K562 (cell line): ENCODE data around the gene IMPA2. TPM values are rescaled to one million over a fixed set of nuclear protein-coding genes. Genes with fewer than 3 reads are reported as not detected.

Source experiments
- ATAC-seq: fragments of 200-7000 bp; cut with Tn5 transposase; 3 replicates; pipeline ENCODE4 v1.9.1; 2020; ENCODE audit warnings: moderate library complexity
- BruUV-seq: library from RNA; stranded (reverse); fragments of 400-500 nt; replicated peaks from 2 replicates; lab custom pipeline; 2021; lab: Mats Ljungman, UMichigan
- CTCF ChIA-PET: fragments of 300-600 bp; formaldehyde crosslinking; extraction: SDS; loops from one replicate; lab custom pipeline; 2021; ENCODE audit warnings: low intra/inter-chr PET ratio; lab: Yijun Ruan, JAX
- POLR2A ChIA-PET: fragments of 300-600, 350-650 bp; sonication (Branson Sonifier 250); formaldehyde crosslinking; extraction: SDS; loops from one replicate; lab custom pipeline; 2021; ENCODE audit warnings: antibody characterized with exemption, inconsistent platforms; lab: Yijun Ruan, JAX
- DNase-seq, 4 experiments: peaks; one replicate each; pipeline versions ENCODE4 v3.0.0 to v3.0.0-alpha.2; 2011 to 2018; ENCODE audit warnings: low spot score in 3 of 4, mixed read lengths in 3 of 4; ENCODE audit errors: extremely low read depth in 1 of 4
- FAIRE-seq: peaks from 2 replicates; lab custom pipeline; 2011; peaks lifted over from hg19 to GRCh38; lab: Jason Lieb, UNC
- H2AFZ ChIP-seq: 2 replicates; pipeline ENCODE4 v1.6.0; 2011; ENCODE audit warnings: low read depth, low read length, control low read depth, inconsistent platforms
- H3K27ac ChIP-seq: fragments of 200-600 bp; 3 replicates; pipeline ENCODE4 v1.8.0; 2011; ENCODE audit warnings: low read depth, mild to moderate bottlenecking, control low read depth, inconsistent platforms, low read length, moderate library complexity, mixed read lengths; ENCODE audit errors: extremely low read depth
- H3K27me3 ChIP-seq, 2 experiments: fragments of 300-600 bp in 1 of 2; 2 replicates in 1 of 2; 3 replicates in 1 of 2; pipeline versions ENCODE4 v1.6.0 to v1.8.0; 2011; ENCODE audit warnings: inconsistent platforms in 2 of 2, low read length in 2 of 2, mild to moderate bottlenecking in 1 of 2, mixed read lengths in 1 of 2, moderate library complexity in 1 of 2; ENCODE audit not compliant: control insufficient read depth in 2 of 2, insufficient read depth in 2 of 2
- H3K36me3 ChIP-seq: fragments of 300-600 bp; 3 replicates; pipeline ENCODE4 v1.8.0; 2011; ENCODE audit warnings: mild to moderate bottlenecking, low read length, inconsistent platforms; ENCODE audit not compliant: control insufficient read depth, insufficient read depth
- H3K4me1 ChIP-seq, 2 experiments: fragments of 200-600 bp in 1 of 2; replicated peaks in 1 of 2; 2 replicates in 1 of 2; 3 replicates in 1 of 2; pipeline versions ENCODE4 v1.5.1 to v1.8.0; 2011; ENCODE audit warnings: inconsistent platforms in 2 of 2, low read length in 2 of 2, mild to moderate bottlenecking in 1 of 2, mixed read lengths in 1 of 2, moderate library complexity in 1 of 2; ENCODE audit not compliant: control insufficient read depth in 2 of 2, insufficient read depth in 2 of 2
- H3K4me2 ChIP-seq: 2 replicates; pipeline ENCODE4 v1.6.1; 2011; ENCODE audit warnings: low read length, control low read depth, inconsistent platforms, mixed read lengths; ENCODE audit not compliant: insufficient read depth
- H3K4me3 ChIP-seq: fragments of 200-600 bp; sonication (generic), shearing (Covaris generic); 2 replicates; pipeline ENCODE4 v1.5.1; 2016; ENCODE audit warnings: control low read depth, inconsistent platforms
- H3K79me2 ChIP-seq: fragments of 200-600 bp; 3 replicates; pipeline ENCODE4 v1.8.0; 2011; ENCODE audit warnings: low read length, inconsistent platforms; ENCODE audit not compliant: control insufficient read depth, insufficient read depth
- H3K9ac ChIP-seq, 2 experiments: 2 replicates each; pipeline versions ENCODE4 v1.6.0 to v1.6.1; 2011; ENCODE audit warnings: low read depth in 2 of 2, low read length in 2 of 2, control low read depth in 1 of 2, inconsistent platforms in 1 of 2, mild to moderate bottlenecking in 1 of 2, mixed read lengths in 1 of 2; ENCODE audit not compliant: insufficient read depth in 1 of 2
- H3K9me1 ChIP-seq: one replicate; pipeline ENCODE4 v1.6.0; 2011; ENCODE audit warnings: inconsistent platforms, mild to moderate bottlenecking, low read length, moderate library complexity; ENCODE audit not compliant: control insufficient read depth, insufficient read depth
- H3K9me3 ChIP-seq: replicated peaks from 2 replicates; pipeline ENCODE4 v1.5.1; 2011; ENCODE audit warnings: low read depth, low read length, inconsistent platforms; ENCODE audit not compliant: control insufficient read depth, insufficient read depth
- H4K20me1 ChIP-seq: replicated peaks from 2 replicates; pipeline ENCODE4 v1.6.1; 2011; ENCODE audit warnings: low read length, inconsistent platforms, mixed read lengths; ENCODE audit not compliant: control insufficient read depth, insufficient read depth
- CTCF ChIP-seq, 3 experiments: IDR thresholded peaks in 2 of 3; conservative IDR thresholded peaks in 1 of 3; 2 replicates each; pipeline ENCODE4 v1.5.1; 2011 to 2012; ENCODE audit warnings: low read length in 3 of 3, mild to moderate bottlenecking in 3 of 3, control low read depth in 2 of 3, improper control_type of control experiment in 1 of 3, inconsistent platforms in 1 of 3, low read depth in 1 of 3, mixed read lengths in 1 of 3, moderate library complexity in 1 of 3; ENCODE audit not compliant: insufficient read depth in 2 of 3
- FIP1L1 ChIP-seq: fragments of 200-400 bp; formaldehyde crosslinking; IDR thresholded peaks from 2 replicates; pipeline ENCODE4 v1.6.1; 2018; ENCODE audit warnings: mild to moderate bottlenecking, low read depth, low read length; ENCODE audit not compliant: poor library complexity, severe bottlenecking
- RAD21 ChIP-seq, 2 experiments: fragments of 250-450 bp in 1 of 2; fragments of 450-650 bp in 1 of 2; sonication (Bioruptor Pico) in 1 of 2; formaldehyde crosslinking in 1 of 2; IDR thresholded peaks in 1 of 2; conservative IDR thresholded peaks in 1 of 2; 2 replicates each; pipeline versions ENCODE4 v1.4.0 to v1.8.0; 2020 to 2022; ENCODE audit warnings: mild to moderate bottlenecking in 2 of 2, moderate library complexity in 1 of 2
- WGBS: fragments of 100-300 bp; shearing (Covaris generic); methylation state at CpG from one replicate; pipeline ENCODE4 v1.1.6; 2016; ENCODE audit warnings: low coverage, mixed read lengths; ENCODE audit not compliant: insufficient coverage; ENCODE audit errors: missing lambda C conversion rate; 5-methylcytosine and 5-hydroxymethylcytosine counted together
- in situ Hi-C: fragments of 300-500 bp; cut with MboI; formaldehyde crosslinking; loops from 4 replicates; pipeline ENCODE4 v1.15.0; 2018; ENCODE audit warnings: inconsistent platforms, mixed read lengths
- intact Hi-C: fragments of 100-400 bp; cut with micrococcal nuclease; formaldehyde crosslinking; loops from 2 replicates; pipeline ENCODE4 v1.14.2; 2022
- polyA plus RNA-seq, 8 experiments: library from polyadenylated mRNA; depleted of rRNA in 4 of 8; stranded (reverse) in 5 of 8; unstranded in 3 of 8; fragments of >200 nt; fragmentation: Nextera tagmentation in 2 of 8; fragmentation: Illumina TruSeq in 1 of 8; extraction: Ambion mirVana in 2 of 8; extraction: Trizol in 1 of 8; gene quantifications; 2 replicates each; pipeline versions ENCODE4 v1.2.1 to v1.2.3, GENCODE V29; 2011 to 2014; ENCODE audit warnings: inconsistent platforms in 1 of 8, missing spikeins in 1 of 8
- total RNA-seq, 7 experiments: library from RNA; depleted of rRNA in 6 of 7; stranded (reverse); fragments of >200 nt in 6 of 7; fragmentation: Illumina TruSeq in 2 of 7; extraction: Trizol in 2 of 7; gene quantifications; 2 replicates each; pipeline versions ENCODE4 v1.2.1 to v1.2.3, GENCODE V29; 2011 to 2021; ENCODE audit warnings: low replicate concordance in 1 of 7

Gene IMPA2
- total and polyA plus RNA-seq, 9 of the 15 experiments (the other 6 are each of a cell fraction or from before 2014, with no cell fraction given) = 0.62 to 11.3 (median 5.7) TPM

GRCh38 chr18:12010187-12010802 lies 29.0 kb downstream of the IMPA2 start:
- DNase-seq = no peak
- TF ChIP-seq CTCF (IDR thresholded peaks at IDR 0.05 in 2 of 3, conservative IDR thresholded peaks at IDR 0.05 in 1 of 3; ENCODE audit: insufficient read depth in 2 of 3, low read depth in 1 of 3, low read length in 3 of 3) (peak in 2 of 3 experiments; percentile 3 to 29; a peak in 2 of 6 replicates), RAD21 (CRISPR knock-in tag; conservative IDR thresholded peaks at IDR 0.05 in 1 of 2, IDR thresholded peaks at IDR 0.05 in 1 of 2) (0 out of 4 replicates have a peak, but pooled peaks of 1 of the 2 experiments have one; percentile 6), FIP1L1 (no peak)
- ATAC-seq = peak; percentile 29; the same call in 1 of the 3 replicates
- H3K9ac ChIP-seq = no peak overlapping the region
- H3K4me1 ChIP-seq = no peaks in the 10 kb centered on the region; a peak in 1 of 5 replicates
- no peaks in the 10 kb centered on the region for H3K36me3 ChIP-seq
- no peaks in the 10 kb centered on the region for H3K9me1 ChIP-seq
- ChIA-PET POLR2A (interaction anchor here (1.5 kb wide), 1 partner anchor 30 kb away, joined by 6 read pairs; no protein-coding TSS in a partner anchor), CTCF (no interaction called here)
- peaks cover 0 to 11% of the 10 kb centered on the region in 2 experiments; a peak in 1 of 5 replicates for H3K27me3 ChIP-seq
- peaks cover 5% of the 10 kb centered on the region; the same call in 1 of the 2 replicates for H4K20me1 ChIP-seq
- no peaks in the 10 kb centered on the region for H3K79me2 ChIP-seq
- intact Hi-C loops (no loop called here), in situ Hi-C loops (no loop called here)
- 53% methylated on average over 12 of the region's 14 CpGs for WGBS
- H3K27ac ChIP-seq = no peak overlapping the region
- H3K4me3 ChIP-seq = no peak overlapping the region
- H2AFZ ChIP-seq = no peak overlapping the region
- no peaks in the 10 kb centered on the region for H3K9me3 ChIP-seq
- H3K4me2 ChIP-seq = no peak overlapping the region
- no TSS peak for BruUV-seq
- no peak for FAIRE-seq
